GM18517 (cell line): ENCODE results near the gene MLEC.
"Not testable (repeated sequence)": the region's sequence is repeated elsewhere in the genome, so short reads cannot be mapped to it uniquely, and the experiment has no call there.

ENCODE experiments used
- ATAC-seq: cut with Tn5 transposase; IDR thresholded peaks from one replicate; pipeline ENCODE4 v1.9.1; 2021; ENCODE audit warnings: mild to moderate bottlenecking, moderate library complexity; ENCODE audit not compliant: unreplicated experiment

The MLEC gene

DNA sequence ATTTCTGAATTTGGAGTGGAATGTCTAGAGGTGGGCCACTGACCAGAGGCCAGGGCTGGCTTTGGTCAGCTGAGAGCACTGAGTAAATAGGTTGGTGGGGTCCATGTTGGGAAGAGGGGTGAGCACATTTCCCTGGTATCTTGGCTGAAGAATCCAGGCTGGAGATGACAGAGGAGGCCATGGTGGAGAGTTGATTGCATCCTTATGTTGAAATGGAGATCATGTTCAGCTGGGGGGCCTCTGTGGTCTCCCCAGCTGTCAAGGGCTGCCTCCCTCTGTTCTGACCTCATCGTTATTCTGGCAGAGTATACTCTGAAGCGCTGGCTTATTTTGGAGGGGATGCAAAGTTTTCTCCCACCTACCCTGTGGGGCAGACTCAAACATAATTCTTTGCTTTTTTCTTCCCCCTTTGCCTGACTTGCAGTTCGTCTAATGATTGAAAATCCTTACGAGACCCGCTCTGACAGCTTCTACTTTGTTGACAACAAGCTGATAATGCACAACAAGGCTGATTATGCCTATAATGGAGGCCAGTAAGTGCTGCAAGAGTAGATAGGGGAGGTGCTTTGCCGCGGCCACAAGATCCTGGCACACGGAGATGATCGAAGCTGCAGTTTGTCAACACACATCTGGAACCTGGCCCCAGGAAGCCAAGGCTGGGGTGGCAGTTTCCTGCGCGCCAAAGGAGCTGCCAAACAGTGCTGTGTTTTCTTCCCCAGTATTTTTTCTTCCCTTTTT is 32.7 kb downstream of the MLEC start:
- no peak for ATAC-seq

DNA sequence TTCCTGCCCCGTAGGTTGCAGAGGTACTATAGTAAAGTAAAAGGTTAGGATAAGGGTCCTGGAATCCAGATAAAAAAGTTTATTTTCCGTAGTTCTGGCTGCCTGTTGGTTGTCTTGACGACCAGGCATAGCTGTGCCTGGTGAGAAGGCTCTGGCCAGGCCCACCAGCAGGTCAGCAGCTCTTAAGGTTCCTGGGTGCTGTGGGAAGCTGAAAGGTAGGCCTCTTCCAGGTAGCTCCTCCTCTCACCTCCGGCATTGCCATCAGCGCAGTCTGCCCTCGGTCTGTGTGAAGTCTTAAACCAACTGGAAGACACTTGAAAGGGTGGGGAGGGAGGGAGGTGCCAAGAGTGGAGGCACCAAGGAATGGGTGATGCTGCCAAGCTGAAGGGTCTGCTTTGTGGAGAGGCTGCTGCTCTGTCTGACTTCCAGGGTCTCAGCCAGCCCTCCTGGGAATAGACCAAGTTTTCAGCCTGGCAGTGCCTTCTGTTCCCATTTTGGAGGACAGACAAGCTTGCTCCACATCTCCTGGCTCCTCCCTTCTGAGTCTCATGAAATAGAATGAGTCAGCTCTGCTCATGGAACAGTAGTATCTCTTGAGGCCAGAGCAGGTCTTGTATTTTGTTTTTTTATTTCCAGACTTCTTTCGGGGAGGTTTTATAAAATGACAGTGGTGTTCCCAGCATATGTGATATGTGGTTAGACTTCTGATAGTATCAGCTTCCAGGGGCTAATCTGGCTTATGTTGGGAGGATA is 33.5 kb downstream of the MLEC start:
- ATAC-seq = no peak

- ATAC-seq = no peak
These were observed 34.2 kb downstream of the MLEC start for GRCh38 chr12:120720987-120721801.

DNA sequence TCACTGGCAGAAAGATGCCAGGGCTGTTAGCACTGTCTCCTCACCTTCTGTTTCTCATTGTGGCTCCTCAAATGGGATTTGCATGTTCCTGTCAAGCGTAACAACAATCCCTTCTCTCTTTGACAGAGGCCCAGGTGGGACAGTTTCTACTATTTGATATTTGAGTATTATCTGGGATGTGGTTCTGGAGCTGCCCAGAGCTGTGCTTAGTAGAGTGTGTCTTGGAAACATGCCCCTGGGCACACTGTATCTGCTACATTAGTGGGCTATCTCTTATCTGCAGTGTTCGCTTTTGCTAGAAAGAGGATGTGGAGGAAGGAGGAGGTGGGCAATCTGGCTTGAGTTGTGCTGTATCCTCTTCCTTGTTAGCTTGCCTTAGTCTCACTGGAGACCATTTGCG is 34.9 kb downstream of the MLEC start:
- ATAC-seq = no peak

DNA sequence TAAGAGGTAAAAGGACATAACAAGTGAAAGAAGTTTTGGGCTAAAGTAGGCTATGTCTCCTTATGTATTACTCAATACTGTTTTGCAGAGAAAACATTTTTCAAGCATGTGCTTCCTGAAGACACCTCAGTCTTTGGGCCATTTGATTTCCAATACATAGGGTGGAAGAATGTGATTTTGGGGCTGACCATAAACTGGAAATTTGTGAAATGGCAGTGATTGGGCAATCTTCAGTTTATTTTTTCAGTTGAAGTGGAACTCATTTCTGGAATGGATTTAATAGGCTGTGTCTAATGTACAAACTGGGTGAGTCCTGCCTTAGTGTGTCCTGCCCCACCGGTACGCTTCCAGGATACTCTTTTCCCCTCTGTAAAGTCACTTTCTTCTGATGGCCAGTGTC is 35.8 kb downstream of the MLEC start:
- no peak for ATAC-seq

GRCh38 chr12:120724720-120725119 is 37.8 kb downstream of the MLEC start:
- no peak for ATAC-seq

DNA sequence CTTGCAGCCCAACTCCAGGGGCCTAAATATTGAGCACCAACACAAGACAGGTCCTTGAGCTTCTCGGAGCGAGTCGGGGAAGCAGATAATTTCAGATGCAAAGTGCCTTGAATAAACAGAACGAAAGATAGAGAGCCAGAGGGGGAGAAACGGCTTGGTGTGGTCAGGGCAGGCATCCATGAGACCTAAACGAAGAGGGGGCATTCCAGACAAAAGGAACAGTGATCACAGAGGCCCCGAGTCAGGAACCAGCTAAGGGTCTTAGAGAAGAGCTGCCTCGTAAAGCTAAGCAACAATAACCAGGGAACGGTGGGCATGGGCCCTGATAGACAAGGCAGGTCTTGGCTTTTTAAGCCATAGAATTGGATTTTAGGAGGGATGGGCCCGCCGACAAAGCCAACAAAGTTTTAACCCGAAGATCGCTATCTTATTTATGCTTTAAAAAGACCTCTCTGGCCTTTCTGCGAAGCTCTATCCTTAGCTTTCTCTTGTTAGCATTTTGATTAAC is 38.3 kb downstream of the MLEC start:
- peak; percentile 12 for ATAC-seq

DNA sequence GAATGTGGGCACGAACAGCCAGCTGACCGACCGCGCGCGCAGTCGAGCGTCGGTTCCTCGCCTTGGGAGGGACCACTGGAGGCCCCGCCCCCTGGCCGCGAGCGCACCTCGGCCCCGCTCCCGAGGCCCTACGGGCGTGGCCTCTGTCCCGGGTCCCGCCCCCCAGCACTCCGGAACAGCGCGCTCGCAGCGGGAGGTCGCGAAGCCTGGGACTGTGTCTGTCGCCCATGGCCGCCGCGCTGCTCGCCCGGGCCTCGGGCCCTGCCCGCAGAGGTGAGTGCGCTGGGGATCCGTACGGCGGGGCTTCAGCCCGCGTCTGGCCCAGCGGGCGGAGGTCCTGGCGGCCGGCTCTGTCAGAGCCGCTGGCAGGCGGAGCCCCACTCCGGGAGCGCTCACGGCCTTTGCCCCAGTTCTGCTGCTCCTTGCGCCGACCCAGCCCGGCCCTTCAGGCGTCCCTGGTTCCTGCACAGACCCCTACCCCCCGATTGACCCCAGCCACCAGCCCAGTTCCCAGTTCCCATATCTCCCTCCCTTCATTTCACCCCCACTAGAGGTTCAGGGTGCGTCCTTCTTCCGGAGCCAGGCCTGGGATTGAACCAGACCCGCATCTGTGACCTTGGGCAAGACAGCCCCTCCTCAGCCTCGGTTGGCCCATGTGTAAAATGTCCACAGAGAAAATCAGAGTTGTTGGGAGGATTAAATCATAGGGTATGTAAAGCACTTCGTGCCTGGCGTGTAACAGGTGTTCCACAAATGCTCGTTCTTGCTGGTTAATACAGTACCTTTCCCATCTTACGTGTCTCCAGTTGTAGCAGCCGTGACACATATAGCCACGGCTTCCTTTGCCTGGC is 38.9 kb downstream of the MLEC start, which contains the start of gene ACADS:
Gene ACADS (plus strand): TSS at position 168 of the 851 bp plus-strand sequence. CDS start 60 bp downstream, at position 228.
- peak; percentile 91 for ATAC-seq

DNA sequence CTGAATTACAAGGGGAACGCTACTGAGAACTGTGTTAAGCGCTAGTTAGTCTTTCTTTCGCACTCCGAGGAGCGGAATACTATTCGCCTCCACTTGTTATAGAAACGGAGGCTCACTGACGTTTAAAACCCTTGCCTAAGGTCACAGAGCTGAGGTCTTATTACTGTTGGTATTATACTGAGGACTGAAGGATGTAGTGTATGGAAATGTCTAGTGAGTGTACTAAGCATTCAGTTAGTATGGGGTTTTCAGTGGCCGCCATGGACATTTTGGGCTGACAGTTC is 39.5 kb downstream of the MLEC start:
- ATAC-seq = no peak

- ATAC-seq = no peak
These were observed 40.0 kb downstream of the MLEC start for GRCh38 chr12:120726961-120727360.

DNA sequence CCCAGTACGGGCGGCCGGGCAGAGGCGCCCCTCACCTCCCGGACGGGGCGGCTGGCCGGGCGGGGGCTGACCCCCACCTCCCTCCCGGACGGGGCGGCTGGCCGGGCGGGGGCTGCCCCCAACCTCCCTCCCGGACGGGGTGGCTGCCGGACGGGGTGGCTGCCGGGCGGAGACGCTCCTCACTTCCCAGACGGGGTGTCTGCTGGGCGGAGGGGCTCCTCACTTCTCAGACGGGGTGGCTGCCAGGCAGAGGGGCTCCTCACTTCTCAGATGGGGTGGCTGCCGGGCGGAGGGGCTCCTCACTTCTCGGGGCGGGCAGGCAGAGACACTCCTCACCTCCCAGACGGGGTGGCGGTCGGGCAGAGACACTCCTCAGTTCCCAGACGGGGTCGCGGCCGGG is 45.2 kb downstream of the MLEC start:
- not testable (repeated sequence) for ATAC-seq

DNA sequence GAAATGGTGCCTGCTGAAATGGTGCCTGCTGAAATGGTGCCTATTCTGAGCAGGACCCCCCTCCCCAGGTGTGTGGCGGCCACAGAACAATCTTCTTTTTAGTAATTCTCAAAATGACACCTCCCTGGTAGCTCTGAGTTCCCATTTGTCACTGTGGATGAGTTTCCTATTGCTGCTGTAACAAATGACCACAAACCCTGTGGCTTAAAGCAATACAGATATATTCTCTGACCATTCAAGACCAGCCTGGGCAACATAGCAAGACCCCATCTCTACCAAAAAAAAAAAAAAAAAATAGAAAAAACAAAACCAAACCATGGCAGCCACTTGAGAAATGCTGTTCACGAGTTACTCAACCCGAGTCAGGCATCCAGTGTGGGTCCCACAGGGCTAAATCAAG is 46.6 kb downstream of the MLEC start:
- ATAC-seq = no peak

GRCh38 chr12:120734210-120734609 is 47.3 kb downstream of the MLEC start:
- no peak for ATAC-seq

DNA sequence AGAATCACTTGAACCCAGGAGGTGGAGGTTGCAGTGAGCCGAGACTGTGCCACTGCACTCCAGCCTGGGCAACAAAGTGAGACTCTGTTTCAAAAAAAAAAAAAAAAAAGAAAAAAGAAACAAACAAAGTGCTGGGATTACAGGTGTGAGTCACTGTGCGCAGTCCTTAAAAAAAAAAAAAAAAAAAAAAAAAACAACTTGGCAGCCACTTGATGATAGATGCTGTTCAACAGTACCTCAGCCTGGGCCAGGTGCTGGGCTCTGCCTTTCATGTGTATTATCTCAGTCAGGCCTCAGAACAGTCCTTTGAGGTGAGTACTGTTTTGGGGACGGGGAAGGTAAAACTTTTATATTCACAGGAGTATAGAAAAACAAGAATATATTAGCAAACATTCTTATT is 48.2 kb downstream of the MLEC start:
- no peak for ATAC-seq

DNA sequence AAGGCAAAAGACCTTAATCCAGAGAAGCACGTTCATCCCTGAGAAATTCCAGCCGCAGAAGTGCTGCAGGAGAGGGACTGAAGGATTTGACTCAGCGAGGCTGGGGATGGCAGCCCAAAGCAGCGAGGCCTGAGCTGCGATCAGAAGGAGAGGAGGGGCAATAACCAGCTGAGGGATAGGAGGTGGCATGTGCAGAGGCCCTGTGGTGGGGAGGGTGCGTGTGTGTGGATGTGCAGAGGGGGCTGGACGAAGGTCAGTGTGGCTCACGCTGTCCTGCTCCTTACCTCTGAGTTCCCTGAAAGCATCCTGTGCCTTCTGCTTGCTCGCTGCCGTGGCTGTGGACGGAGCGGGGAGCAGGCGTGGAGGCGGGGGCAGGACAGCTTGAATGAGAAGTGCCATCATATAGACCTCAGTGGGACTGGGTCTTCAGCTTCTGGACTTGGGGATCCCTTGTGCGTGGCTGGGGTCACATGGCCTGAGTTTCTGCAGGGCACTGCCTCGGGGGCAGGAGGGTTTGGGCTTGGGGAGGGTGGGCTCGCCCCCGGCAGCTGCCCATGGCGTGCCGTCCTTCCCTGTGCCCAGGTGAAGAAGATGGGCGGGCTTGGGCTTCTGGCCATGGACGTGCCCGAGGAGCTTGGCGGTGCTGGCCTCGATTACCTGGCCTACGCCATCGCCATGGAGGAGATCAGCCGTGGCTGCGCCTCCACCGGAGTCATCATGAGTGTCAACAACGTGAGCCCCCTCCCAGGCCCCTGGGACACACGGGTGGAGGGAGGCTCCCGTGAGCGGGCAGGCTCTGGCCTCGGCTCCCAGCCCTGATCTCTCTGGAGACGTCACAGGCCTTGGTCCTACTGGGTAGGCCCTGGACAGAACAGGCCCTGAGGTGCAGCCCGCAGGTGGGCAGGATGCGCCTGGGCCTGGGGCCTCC is 49.7 kb downstream of the MLEC start:
- no peak for ATAC-seq

GRCh38 chr12:120737557-120738251 is 50.8 kb downstream of the MLEC start:
- no peak for ATAC-seq

DNA sequence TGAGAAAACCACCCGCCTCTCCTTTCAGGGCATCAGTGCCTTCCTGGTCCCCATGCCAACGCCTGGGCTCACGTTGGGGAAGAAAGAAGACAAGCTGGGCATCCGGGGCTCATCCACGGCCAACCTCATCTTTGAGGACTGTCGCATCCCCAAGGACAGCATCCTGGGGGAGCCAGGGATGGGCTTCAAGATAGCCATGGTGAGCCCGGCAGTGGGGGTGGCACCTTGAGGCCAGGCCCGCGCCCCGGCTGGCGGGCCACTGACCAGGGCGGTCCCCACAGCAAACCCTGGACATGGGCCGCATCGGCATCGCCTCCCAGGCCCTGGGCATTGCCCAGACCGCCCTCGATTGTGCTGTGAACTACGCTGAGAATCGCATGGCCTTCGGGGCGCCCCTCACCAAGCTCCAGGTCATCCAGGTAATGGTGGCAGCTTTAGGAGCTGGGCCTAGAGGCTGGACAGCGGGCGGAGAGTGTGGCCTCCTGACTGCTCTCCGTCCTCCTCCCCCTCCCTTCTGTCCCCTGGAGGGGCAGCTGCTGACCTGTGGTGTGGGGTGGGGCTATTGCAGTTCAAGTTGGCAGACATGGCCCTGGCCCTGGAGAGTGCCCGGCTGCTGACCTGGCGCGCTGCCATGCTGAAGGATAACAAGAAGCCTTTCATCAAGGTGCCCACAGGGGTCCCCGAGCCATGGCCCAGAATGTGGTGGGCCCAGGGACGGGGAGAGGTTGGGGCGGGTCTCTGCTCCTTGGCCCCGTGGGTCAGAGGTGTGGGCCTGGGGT is 51.5 kb downstream of the MLEC start:
- ATAC-seq = no peak
